HepG2 (cell line): ENCODE results near the gene CCDC18.

Experiments used
- CTCF ChIP-seq: sonication (generic); formaldehyde crosslinking; IDR thresholded peaks from 2 replicates; pipeline ENCODE4 v1.5.0; 2020; ENCODE audit warnings: mild to moderate bottlenecking, missing genetic modification reagents, moderate library complexity
- FOXM1 ChIP-seq: sonication (generic); formaldehyde crosslinking; IDR thresholded peaks from 2 replicates; pipeline ENCODE4 v1.5.0; 2020; ENCODE audit warnings: missing genetic modification reagents
- KAT8 ChIP-seq: IDR thresholded peaks from 2 replicates; pipeline ENCODE4 v1.6.1; 2016; ENCODE audit warnings: missing genetic modification reagents, missing compliant biosample characterization
- MTERF4 ChIP-seq: sonication (generic); formaldehyde crosslinking; IDR thresholded peaks from 2 replicates; pipeline ENCODE4 v1.8.0; 2023; ENCODE audit warnings: mild to moderate bottlenecking, missing genetic modification reagents
- RARG ChIP-seq: sonication (generic); formaldehyde crosslinking; IDR thresholded peaks from 2 replicates; pipeline ENCODE4 v1.4.0; 2020; ENCODE audit warnings: low read depth, mild to moderate bottlenecking, missing genetic modification reagents
- RFX1 ChIP-seq: fragments of 450-650 bp; IDR thresholded peaks from 2 replicates; pipeline ENCODE4 v1.6.1; 2017
- RFX5 ChIP-seq: IDR thresholded peaks from 2 replicates; pipeline ENCODE4 v1.6.1; 2011; ENCODE audit warnings: low read depth, low read length, improper control_type of control experiment
- SRF ChIP-seq: IDR thresholded peaks from 2 replicates; pipeline ENCODE4 v1.6.1; 2011; ENCODE audit warnings: mild to moderate bottlenecking, low read depth, low read length, moderate library complexity
- TFE3 ChIP-seq: IDR thresholded peaks from 2 replicates; pipeline ENCODE4 v1.6.1; 2016
- TP53 ChIP-seq: sonication (generic); formaldehyde crosslinking; conservative IDR thresholded peaks from 2 replicates; pipeline ENCODE4 v1.4.0; 2020; ENCODE audit warnings: missing genetic modification reagents
- ZBTB44 ChIP-seq: sonication (generic); formaldehyde crosslinking; IDR thresholded peaks from 2 replicates; pipeline ENCODE4 v1.4.0; 2020; ENCODE audit warnings: missing genetic modification reagents
- ZNF33B ChIP-seq: sonication (generic); formaldehyde crosslinking; IDR thresholded peaks from 2 replicates; pipeline ENCODE4 v1.5.1; 2020; ENCODE audit warnings: mild to moderate bottlenecking, missing genetic modification reagents

- no peak for TF ChIP-seq TP53 (CRISPR knock-in tag)
- TF ChIP-seq CTCF (CRISPR knock-in tag) = no peak
- no peak for TF ChIP-seq FOXM1 (CRISPR knock-in tag)
- no peak for TF ChIP-seq ZBTB44 (CRISPR knock-in tag)
- TF ChIP-seq SRF = no peak
- no peak for TF ChIP-seq RFX5
- TF ChIP-seq RARG (CRISPR knock-in tag) = no peak
- TF ChIP-seq ZNF33B (CRISPR knock-in tag) = no peak
- TF ChIP-seq MTERF4 (CRISPR knock-in tag) = no peak
- TF ChIP-seq TFE3 (CRISPR knock-in tag) = no peak
- no peak for TF ChIP-seq KAT8 (CRISPR knock-in tag)
- no peak for TF ChIP-seq RFX1
Measured at GRCh38 chr1:93196591-93196990, 16.1 kb downstream of the CCDC18 start.
